ENCODE measurements around the gene POLR2E. TPM values are rescaled to one million over a fixed set of nuclear protein-coding genes. Genes with fewer than 3 reads are reported as not detected.
A peak's percentile ranks its signal among the peaks of the same experiment; 100 is the strongest.

POLR2E gene
- total RNA-seq (100 to 1,000 TPM in 1 of 5 donors, 10 to 100 TPM in 4; 24.5 to 361 (median 40.6) TPM), polyA plus RNA-seq (100 to 1,000 TPM; 109 to 128 (median 123) TPM)
- long read RNA-seq, donor 1, transcript POLR2E-213 (8 exons, 2,831 nt), result major isoform, 30 of 155 reads
- long read RNA-seq, donor 1, partial matches to known transcripts, result 48 of 155 reads
- long read RNA-seq, donor 1, other reads (novel, unspliced or antisense), result 75 of 155 reads
- long read RNA-seq, donor 2, transcript POLR2E-213 (8 exons, 2,831 nt), result major isoform, 36 of 40 reads
- long read RNA-seq, donor 2, partial matches to known transcripts, result 0 of 40 reads
- long read RNA-seq, donor 2, other reads (novel, unspliced or antisense), result 0 of 40 reads
- long read RNA-seq, donor 3, transcript POLR2E-213 (8 exons, 2,831 nt), result major isoform, 25 of 29 reads
- long read RNA-seq, donor 3, partial matches to known transcripts, result 0 of 29 reads
- long read RNA-seq, donor 3, other reads (novel, unspliced or antisense), result 0 of 29 reads
- long read RNA-seq, donor 4, transcript POLR2E-213 (8 exons, 2,831 nt), result major isoform, 6 of 6 reads
- long read RNA-seq, donor 4, partial matches to known transcripts, result 0 of 6 reads
- long read RNA-seq, donor 4, other reads (novel, unspliced or antisense), result 0 of 6 reads
- long read RNA-seq, donor 5, transcript POLR2E-213 (8 exons, 2,831 nt), result major isoform, 43 of 48 reads
- long read RNA-seq, donor 5, partial matches to known transcripts, result 0 of 48 reads
- long read RNA-seq, donor 5, other reads (novel, unspliced or antisense), result 0 of 48 reads
- long read RNA-seq, donor 6, transcript POLR2E-213 (8 exons, 2,831 nt), result major isoform, 53 of 666 reads
- long read RNA-seq, donor 6, partial matches to known transcripts, result 231 of 666 reads
- long read RNA-seq, donor 6, other reads (novel, unspliced or antisense), result 377 of 666 reads
- long read RNA-seq, donor 7, transcript POLR2E-213 (8 exons, 2,831 nt), result major isoform, 53 of 95 reads
- long read RNA-seq, donor 7, partial matches to known transcripts, result 31 of 95 reads
- long read RNA-seq, donor 7, other reads (novel, unspliced or antisense), result 0 of 95 reads
- long read RNA-seq, donor 8, transcript POLR2E-213 (8 exons, 2,831 nt), result major isoform, 36 of 39 reads
- long read RNA-seq, donor 8, partial matches to known transcripts, result 0 of 39 reads
- long read RNA-seq, donor 8, other reads (novel, unspliced or antisense), result 0 of 39 reads
- long read RNA-seq, donor 9, transcript POLR2E-213 (8 exons, 2,831 nt), result major isoform, 41 of 46 reads
- long read RNA-seq, donor 9, partial matches to known transcripts, result 0 of 46 reads
- long read RNA-seq, donor 9, other reads (novel, unspliced or antisense), result 0 of 46 reads
- long read RNA-seq, donor 10, transcript POLR2E-213 (8 exons, 2,831 nt), result major isoform, 19 of 19 reads
- long read RNA-seq, donor 10, partial matches to known transcripts, result 0 of 19 reads
- long read RNA-seq, donor 10, other reads (novel, unspliced or antisense), result 0 of 19 reads

DNA sequence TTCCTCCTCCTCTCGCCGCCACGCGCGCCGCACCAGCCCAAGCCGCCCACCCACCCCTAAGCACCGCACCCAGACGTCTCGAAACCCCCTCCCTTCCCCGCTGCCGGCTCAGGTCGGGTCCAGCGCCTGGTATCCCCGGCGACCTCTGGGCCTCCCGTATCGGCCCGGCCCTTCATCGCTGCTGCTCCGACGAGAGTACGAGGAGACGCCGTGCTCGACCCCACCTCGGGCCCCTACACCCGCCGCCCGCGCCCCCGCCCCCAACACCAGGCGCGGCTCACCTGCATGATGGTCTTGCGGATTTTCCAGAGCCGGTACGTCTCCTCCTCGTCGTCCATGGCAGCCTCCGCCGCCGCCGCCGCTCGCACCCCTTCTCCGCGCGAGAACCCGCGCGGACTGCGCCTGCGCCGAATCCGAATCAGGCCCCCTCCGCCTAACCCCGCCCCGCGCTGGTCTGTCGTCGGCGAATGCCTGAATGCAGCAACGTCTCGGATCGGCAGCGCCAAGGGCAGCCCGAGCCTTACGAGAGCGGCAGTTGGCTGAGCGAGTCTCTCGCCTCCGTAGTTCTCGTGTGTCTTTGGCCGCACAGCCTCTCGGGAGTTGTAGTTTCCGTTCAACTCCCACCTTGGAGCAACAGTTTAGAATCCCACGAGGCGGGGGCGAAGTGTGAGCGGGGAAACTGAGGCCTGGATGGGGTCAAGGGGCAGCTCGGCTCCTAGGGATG is at the start of gene POLR2E:
TSS of gene POLR2E (minus strand) at position 398 of the 724 bp plus-strand sequence. CDS start at position 338, 60 bp downstream.
- peak; percentile 99 for DNase-seq
- H3K27me3 ChIP-seq, result no peaks in the 10 kb centered on the region
- H3K27ac ChIP-seq, result peak within 1 kb of the TSS; percentile 6 to 88 (median 86)
- TF ChIP-seq EP300 (IDR thresholded peaks at IDR 0.05) (no peak), POLR2A (IDR thresholded peaks at IDR 0.05) (peak in 1 of 4 donors; percentile 83), POLR2AphosphoS5 (IDR thresholded peaks at IDR 0.05) (peak; percentile 83 to 96 (median 93))
- TF ChIP-seq, protein P1, sequence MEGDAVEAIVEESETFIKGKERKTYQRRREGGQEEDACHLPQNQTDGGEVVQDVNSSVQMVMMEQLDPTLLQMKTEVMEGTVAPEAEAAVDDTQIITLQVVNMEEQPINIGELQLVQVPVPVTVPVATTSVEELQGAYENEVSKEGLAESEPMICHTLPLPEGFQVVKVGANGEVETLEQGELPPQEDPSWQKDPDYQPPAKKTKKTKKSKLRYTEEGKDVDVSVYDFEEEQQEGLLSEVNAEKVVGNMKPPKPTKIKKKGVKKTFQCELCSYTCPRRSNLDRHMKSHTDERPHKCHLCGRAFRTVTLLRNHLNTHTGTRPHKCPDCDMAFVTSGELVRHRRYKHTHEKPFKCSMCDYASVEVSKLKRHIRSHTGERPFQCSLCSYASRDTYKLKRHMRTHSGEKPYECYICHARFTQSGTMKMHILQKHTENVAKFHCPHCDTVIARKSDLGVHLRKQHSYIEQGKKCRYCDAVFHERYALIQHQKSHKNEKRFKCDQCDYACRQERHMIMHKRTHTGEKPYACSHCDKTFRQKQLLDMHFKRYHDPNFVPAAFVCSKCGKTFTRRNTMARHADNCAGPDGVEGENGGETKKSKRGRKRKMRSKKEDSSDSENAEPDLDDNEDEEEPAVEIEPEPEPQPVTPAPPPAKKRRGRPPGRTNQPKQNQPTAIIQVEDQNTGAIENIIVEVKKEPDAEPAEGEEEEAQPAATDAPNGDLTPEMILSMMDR (IDR thresholded peaks at IDR 0.05), result no peak
- H3K4me3 ChIP-seq, result peak within 1 kb of the TSS; percentile 96 to 100 (median 100)
- intact Hi-C loops (cut with DNase I; ENCODE audit: low total_unique reads), result loop anchor here (10.0 kb wide), 1 partner anchor 50 kb away; the partner anchor contains the start of gene ABCA7
- peaks cover 34 to 74% (median 54%) of the 10 kb centered on the region in 4 donors for H3K4me1 ChIP-seq
- H3K36me3 ChIP-seq, result peaks cover 14 to 37% (median 34%) of the 10 kb centered on the region in 4 donors
- no peaks in the 10 kb centered on the region for H3K9me3 ChIP-seq
- WGBS, 5 donors, result 0% methylated on average over 29 to 81 of the region's 81 CpGs

DNA sequence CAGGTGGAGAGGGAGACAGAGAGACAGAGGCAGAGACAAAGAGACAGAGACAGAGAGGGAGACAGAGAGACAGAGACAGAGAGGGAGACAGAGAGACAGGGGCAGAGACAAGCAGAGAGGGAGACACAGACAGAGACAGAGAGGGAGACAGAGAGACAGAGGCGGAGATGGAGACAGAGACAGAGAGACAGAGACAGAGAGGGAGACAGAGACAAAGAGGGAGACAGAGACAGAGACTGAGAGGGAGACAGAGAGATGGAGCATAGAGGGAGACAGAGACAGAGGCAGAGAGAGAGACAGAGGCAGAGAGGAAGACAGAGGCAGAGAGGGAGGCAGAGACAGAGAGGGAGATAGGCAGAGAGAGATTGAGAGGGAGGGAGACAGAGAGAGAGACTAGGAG is 49.6 kb upstream of the POLR2E start:
- no peak for DNase-seq
- no peak for TF ChIP-seq EP300 (IDR thresholded peaks at IDR 0.05)
- TF ChIP-seq, protein P1 (IDR thresholded peaks at IDR 0.05), result no peak
- no peak for TF ChIP-seq POLR2AphosphoS5 (IDR thresholded peaks at IDR 0.05)
- no peak for TF ChIP-seq POLR2A (IDR thresholded peaks at IDR 0.05)
- Histone ChIP-seq H3K4me3 (no peak overlapping the region), H3K36me3 (peaks cover 22 to 86% (median 83%) of the 10 kb centered on the region in 4 donors), H3K27me3 (no peaks in the 10 kb centered on the region), H3K4me1 (peaks cover 0 to 5% (median 0%) of the 10 kb centered on the region in 4 donors), H3K27ac (no peak overlapping the region), H3K9me3 (no peaks in the 10 kb centered on the region)
- 93 to 100% (median 96%) methylated on average over 1 of the region's 1 CpG for WGBS, 5 donors
- intact Hi-C loops (cut with DNase I; ENCODE audit: low total_unique reads), result no loop called here

DNA sequence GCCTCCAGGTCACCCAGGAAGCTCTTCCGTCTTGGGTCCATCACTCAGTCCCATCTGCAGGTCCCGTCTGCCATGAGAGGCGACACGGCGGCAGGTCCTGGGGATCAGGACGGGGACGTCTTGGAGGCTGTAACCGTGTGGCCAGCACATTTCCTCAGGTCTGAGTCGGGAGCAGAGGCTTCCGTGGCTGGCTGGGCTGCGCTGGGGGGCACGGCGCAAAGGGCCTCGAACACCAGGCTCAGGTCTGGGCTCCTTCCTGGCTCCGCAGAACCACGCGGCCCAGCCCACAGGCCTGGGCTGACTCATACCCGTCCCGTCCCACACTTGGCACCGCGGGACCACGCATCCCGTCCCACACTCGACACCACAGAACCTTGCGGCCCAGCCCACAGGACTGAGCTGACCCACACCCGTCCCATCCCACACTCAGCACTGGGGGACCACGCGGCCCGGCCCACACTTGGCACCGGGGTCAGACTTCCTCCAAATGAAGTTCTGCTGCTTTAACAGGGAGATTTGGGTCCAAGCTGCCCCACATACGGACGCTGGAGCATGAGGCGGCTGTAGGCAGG is 48.7 kb upstream of the POLR2E start:
- H3K4me1 ChIP-seq, result no peaks in the 10 kb centered on the region
- TF ChIP-seq POLR2AphosphoS5 (IDR thresholded peaks at IDR 0.05), result no peak
- TF ChIP-seq, protein P1 (IDR thresholded peaks at IDR 0.05), result no peak
- TF ChIP-seq POLR2A (IDR thresholded peaks at IDR 0.05), result no peak
- TF ChIP-seq EP300 (IDR thresholded peaks at IDR 0.05), result no peak
- WGBS, 5 donors, result 91 to 98% (median 95%) methylated on average over 21 to 33 of the region's 33 CpGs
- no peaks in the 10 kb centered on the region for H3K9me3 ChIP-seq
- intact Hi-C loops (cut with DNase I; ENCODE audit: low total_unique reads), result no loop called here
- no peak overlapping the region for H3K4me3 ChIP-seq
- no peak overlapping the region for H3K27ac ChIP-seq
- no peak for DNase-seq
- peaks cover 21 to 86% (median 83%) of the 10 kb centered on the region in 4 donors for H3K36me3 ChIP-seq
- H3K27me3 ChIP-seq, result no peaks in the 10 kb centered on the region
